Measurements from ENCODE around the gene CFAP45.

GRCh38 chr1:159853417-159854115 is 46.4 kb downstream of the CFAP45 start:
- TF ChIP-seq ZNF331 (CRISPR knock-in tag; IDR thresholded peaks at IDR 0.05; ENCODE audit: low read depth), result no peak
- TF ChIP-seq CTCF (conservative IDR thresholded peaks at IDR 0.05; ENCODE audit: low read depth in 2 of 2), result no peak
- TF ChIP-seq POLR2AphosphoS5 (IDR thresholded peaks at IDR 0.05; ENCODE audit: low read depth), result no peak
- no peak for TF ChIP-seq REST (IDR thresholded peaks at IDR 0.05; ENCODE audit: unreplicated experiment)
- no peak for TF ChIP-seq EZH2 (IDR thresholded peaks at IDR 0.05; ENCODE audit: low read depth, unreplicated experiment)
- TF ChIP-seq JUNB (IDR thresholded peaks at IDR 0.05; ENCODE audit: unreplicated experiment), result no peak
- no peak for TF ChIP-seq CREB1 (CRISPR knock-in tag; IDR thresholded peaks at IDR 0.05; ENCODE audit: low read depth)
- TF ChIP-seq ZNF114 (CRISPR knock-in tag; IDR thresholded peaks at IDR 0.05), result no peak
- no peak for TF ChIP-seq EZH2phosphoT487 (IDR thresholded peaks at IDR 0.05; ENCODE audit: unreplicated experiment)

Data from GM23338 (cell line).